HG03196 (cell line): ENCODE measurements around the gene DKC1.

Experiments
- ATAC-seq: cut with Tn5 transposase; IDR thresholded peaks from one replicate; pipeline ENCODE4 v1.9.1; 2021; ENCODE audit not compliant: unreplicated experiment

DKC1 gene

DNA sequence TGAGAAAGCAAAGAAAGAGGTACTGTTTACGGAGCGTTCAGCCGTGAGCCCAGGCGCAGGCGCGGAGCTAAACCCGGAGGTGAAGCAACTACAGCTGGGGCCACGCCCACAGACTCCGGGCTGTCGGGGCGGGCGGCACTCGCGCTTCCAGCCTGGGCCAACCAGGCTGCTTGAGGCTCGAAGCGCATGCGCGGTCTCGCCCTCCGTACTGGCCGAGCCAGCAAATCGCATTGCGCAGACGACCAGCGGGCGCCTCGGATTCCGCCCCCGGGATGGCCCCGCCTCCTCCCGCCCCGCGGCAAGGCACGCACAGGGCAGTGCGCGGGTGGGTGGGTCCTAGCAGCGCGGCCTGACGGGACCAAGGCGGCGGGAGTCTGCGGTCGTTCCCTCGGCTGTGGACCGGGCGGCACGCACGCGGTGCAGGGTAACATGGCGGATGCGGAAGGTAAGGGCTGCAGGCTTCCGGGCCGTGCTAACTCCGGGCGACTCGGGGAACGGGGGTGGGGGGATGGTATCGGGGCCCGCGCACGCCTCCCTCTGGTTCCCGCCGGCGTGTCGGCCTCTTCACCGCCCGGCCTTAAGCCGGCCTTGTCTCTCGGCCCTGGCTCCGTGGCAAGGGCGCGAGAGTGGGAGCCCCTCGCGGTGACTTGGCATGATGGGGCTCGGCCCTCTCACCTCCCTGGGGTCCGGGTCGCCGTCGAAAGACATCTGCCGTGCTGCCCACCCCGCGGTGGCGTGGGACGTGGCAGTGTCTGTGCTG lies at the start of gene DKC1:
TSS of gene DKC1 (plus strand) at position 328 of the 760 bp plus-strand sequence. CDS start at position 430, 102 bp downstream.
- peak; percentile 86 for ATAC-seq

GRCh38 chrX:154714925-154715324 lies 47.7 kb upstream of the DKC1 start:
- no peak for ATAC-seq

GRCh38 chrX:154715825-154716224 lies 46.8 kb upstream of the DKC1 start:
- ATAC-seq, result no peak

DNA sequence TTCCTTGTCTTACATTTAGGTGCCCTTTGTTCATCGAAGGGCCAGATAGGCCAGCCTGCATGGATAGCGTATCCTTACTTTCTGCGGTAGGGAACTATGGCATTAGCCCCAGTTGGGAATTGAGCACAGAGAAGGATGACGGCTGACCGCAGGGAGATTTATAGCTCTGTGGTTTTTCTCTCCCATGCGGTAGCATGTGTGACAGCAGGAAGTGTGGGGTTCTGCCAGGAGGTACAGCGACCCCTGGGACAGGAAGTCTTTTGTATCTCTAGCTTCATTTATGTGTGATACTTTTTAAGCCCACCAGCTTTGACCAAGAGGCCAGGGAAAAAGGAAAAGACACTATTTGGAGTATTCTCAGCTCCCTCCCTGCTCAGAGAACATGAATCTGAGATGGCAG lies 44.8 kb upstream of the DKC1 start:
- ATAC-seq, result no peak

GRCh38 chrX:154718616-154719015 lies 44.0 kb upstream of the DKC1 start:
- no peak for ATAC-seq

DNA sequence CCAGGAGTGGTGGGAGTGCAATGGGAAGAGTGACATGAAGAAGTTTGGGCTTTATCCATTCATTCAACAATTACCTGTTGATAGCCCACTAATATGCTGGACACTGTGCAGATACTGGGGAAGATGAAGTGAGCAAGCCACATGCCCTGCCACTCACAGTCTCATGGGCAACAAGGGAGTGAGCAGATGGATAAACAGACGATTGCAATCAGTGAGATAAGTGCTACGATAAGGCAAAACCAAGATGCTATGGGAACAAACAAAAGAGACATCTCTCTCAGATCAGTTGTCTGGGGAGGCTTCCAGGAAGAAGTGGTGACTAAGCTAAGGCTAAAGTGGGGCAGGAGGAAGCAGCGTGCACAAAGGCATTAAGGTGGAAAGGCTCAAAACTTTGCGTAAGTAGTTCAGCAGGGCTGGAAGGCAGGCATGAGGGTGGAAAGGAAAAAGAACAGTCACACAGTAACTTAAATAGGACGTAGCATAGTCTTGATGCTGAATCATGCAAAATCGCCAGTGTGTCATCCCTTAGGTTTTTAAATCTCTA lies 43.5 kb upstream of the DKC1 start:
- no peak for ATAC-seq

GRCh38 chrX:154720067-154720466 lies 42.6 kb upstream of the DKC1 start:
- no peak for ATAC-seq

DNA sequence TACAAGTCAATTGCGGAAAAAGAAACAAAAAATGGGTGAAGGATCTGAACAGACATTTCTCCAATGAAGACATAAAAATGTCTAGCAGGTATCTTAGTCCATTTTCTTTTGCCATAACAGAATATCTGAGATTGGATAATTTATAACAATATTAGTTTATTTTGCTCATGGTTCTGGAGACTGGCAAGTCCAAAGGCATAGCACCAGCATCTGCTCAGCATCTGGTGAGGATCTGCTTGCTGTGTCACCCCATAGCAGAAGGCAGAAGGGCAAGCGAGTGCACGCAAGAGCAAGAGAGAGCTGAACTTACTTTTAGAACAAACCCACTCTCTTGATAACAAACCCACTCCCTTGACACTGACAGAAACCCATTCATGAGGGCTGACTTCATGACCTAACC lies 41.5 kb upstream of the DKC1 start:
- ATAC-seq, result no peak

GRCh38 chrX:154724993-154725756 lies 37.5 kb upstream of the DKC1 start:
- ATAC-seq, result no peak

DNA sequence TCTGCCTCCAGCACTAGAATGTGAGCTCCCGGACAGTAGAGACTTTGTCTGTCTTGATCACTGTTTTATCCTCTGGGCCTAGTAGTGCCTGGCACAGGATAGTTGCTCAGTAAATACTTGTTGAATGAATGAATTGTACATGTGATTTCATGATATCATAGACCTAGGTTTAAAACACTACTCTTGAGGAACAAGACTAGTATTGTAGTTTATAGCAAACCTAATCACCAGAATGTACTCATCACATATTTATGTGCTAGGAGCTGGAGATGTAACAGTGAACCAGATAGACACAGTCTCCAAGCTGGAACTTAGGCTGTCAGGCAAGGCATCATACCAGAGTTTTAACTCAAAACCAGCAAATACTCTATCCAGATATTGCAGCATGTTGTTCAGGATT lies 35.2 kb upstream of the DKC1 start:
- ATAC-seq, result no peak

DNA sequence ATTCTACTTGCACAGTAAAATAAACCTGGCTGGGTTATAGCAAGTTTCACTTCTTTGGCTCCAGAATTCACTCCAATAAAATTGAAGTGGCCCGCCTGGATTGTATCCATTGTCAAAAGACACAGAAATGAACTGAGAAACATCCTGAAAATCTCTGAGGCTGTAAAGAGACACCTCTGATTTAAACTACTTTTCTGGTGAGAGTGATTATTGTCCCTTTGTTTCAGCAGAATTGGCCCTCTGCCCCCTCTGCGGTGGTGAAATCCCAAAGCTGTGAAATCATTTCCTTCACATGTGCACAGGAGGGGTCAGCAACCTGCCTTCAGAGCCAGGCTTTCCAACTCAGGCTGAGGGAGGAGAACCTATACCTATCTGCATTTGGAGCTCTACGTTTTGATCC lies 34.8 kb upstream of the DKC1 start:
- ATAC-seq, result no peak

- no peak for ATAC-seq
These were observed 34.1 kb upstream of the DKC1 start for GRCh38 chrX:154728431-154729190.

DNA sequence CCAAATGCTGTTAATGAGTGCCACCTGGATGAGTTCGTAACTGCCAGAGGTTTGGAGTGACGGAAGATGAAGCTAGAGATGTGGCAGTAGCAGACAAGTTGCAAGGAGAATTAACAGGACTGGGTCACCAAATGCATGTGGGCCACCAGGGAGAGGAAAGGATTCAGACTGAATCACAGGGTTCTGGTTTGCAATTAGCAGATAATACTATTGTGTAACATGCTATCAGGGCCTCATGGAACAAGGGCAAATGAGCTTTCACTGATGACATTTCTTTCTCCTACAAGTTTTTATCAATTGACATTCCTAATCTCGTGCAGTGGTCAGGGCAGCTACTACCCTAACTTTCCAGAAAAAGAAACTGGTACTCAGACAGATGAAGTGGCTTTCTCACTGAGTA lies 33.2 kb upstream of the DKC1 start:
- no peak for ATAC-seq

- no peak for ATAC-seq
These were observed 32.3 kb upstream of the DKC1 start for GRCh38 chrX:154730253-154730891.

DNA sequence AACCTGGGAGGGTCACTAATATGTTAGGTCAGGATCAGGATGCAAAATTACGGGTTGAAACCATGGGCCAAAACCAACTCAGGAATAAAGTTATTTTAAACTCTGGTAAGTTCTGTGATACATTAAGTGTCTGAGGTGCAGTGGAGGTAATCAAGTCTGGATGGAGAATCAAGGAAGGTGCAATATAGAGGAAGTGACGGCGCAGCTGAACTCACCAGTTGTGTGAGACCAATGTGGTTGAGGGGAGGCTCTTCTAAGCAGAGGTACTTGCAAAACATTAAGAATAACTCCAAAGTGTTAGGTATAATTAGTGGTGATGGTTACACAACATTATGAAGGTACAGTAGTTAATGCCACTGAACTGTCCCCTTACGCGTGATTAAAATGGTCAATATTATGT lies 31.5 kb upstream of the DKC1 start:
- ATAC-seq, result no peak

GRCh38 chrX:154731881-154732280 lies 30.8 kb upstream of the DKC1 start:
- ATAC-seq, result no peak

- no peak for ATAC-seq
These were observed 30.1 kb upstream of the DKC1 start for GRCh38 chrX:154732421-154733065.

- no peak for ATAC-seq
These were observed 29.6 kb upstream of the DKC1 start for GRCh38 chrX:154733066-154733425.

DNA sequence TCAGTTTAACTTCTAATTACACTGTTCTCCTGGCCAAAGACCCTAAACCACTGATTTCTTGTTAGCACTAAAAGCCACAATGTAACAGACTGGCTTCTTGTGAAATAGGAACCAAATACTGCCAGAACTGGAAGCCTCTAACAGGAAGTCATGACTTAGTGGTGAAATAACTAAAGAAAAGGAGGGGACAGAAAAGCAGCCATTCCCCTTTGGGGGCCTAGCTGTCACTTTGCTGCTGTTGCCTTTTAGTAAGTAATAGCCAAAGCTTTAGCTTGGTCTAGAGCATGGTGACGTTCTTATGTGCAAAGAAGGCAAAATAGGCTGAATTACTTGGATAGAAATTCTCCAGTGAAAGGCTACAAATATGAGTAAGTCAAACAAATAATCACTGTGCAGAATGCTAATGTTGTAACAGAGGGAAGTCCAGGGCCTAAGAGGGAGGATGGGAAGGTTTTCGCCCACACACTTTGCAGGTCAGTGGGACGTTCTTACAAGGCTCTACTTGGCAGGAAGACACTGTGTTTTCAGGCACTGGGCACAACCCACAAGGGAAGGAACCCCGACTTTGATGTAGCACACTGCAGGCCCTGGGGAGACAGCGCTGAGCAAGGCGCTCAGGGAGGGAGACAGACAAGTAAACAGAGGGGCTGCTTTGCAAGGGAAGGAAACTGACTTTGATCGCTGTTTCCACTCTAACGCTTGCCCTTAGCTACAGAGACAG lies 28.4 kb upstream of the DKC1 start:
- no peak for ATAC-seq
